VCaP (cell line): Measurements from ENCODE around the gene ZC3H12C.
A peak's percentile ranks its signal among the peaks of the same experiment; 100 is the strongest.
"Not testable (repeated sequence)": the region's sequence is repeated elsewhere in the genome, so short reads cannot be mapped to it uniquely, and the experiment has no call there.

Experiments
- H3K27ac ChIP-seq: fragments of 450-650 bp; 2 replicates; pipeline ENCODE4 v1.5.1; 2017
- CTCF ChIP-seq: fragments of 450-650 bp; conservative IDR thresholded peaks from 2 replicates; pipeline ENCODE4 v1.5.1; 2017; ENCODE audit warnings: mild to moderate bottlenecking, moderate library complexity

The ZC3H12C gene

GRCh38 chr11:110056956-110057355 lies 36.2 kb upstream of the ZC3H12C start:
- no peak overlapping the region for H3K27ac ChIP-seq
- no peak for TF ChIP-seq CTCF

- H3K27ac ChIP-seq, result no peak overlapping the region
- no peak for TF ChIP-seq CTCF
Observed at GRCh38 chr11:110059706-110060463, 33.3 kb upstream of the ZC3H12C start.

GRCh38 chr11:110061296-110061695 lies 31.9 kb upstream of the ZC3H12C start:
- H3K27ac ChIP-seq, result no peak overlapping the region
- no peak for TF ChIP-seq CTCF

DNA sequence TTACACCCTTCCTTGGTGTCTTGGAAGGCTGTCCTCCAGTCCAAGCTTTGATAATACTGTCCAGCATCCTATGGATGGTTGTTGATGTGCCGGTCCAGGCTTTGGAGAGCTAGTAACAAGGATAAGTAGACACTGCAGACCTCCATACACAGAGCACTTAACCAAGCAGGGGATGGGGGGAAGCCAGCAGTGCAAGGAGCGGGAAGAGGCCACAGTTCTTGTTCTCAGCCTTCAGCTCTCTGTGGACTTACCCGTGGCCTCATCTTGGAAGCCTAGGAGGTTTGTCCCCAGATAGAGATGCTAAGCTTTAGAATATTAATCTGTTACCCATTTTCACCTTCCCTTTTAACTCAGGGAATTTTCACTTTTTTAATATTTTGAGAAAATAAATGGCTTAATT lies 30.9 kb upstream of the ZC3H12C start:
- TF ChIP-seq CTCF, result no peak
- no peak overlapping the region for H3K27ac ChIP-seq

GRCh38 chr11:110065189-110065588 lies 28.0 kb upstream of the ZC3H12C start:
- H3K27ac ChIP-seq, result no peak overlapping the region
- TF ChIP-seq CTCF, result no peak

GRCh38 chr11:110068001-110068400 lies 25.2 kb upstream of the ZC3H12C start:
- H3K27ac ChIP-seq, result not testable (repeated sequence)

DNA sequence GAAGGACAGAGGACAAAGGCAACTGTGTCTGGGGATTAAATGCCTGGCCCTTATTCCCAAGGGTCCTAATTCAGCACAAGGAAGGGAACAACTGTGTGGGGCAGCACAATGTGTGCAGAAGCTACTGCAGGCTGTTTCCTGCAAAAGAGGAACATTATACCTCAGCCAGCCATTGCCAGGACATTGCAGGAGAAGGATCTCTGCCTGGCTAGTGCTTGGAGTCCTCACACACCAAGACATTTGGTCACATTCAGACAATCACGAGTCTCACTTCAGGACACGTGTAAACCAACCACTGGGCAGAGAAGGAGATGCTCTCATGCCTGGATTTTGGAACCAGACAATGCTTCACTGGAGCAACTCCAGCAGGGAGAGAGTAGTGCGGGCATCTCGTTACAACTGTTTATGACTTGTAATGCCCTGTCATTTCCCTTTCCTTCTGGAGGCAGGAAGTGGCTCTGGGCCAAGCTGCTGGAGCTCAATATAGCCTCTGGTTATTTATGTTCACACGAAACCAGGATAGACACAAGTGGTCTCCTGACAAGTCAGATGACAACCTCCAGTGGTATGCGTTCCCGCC lies 23.9 kb upstream of the ZC3H12C start:
- peak overlapping the region; percentile 48 for H3K27ac ChIP-seq

More for the DNA sequence above, 23.9 kb upstream of the ZC3H12C start:
- no peak for TF ChIP-seq CTCF
